GM18951 (cell line): Measurements from ENCODE around the gene MGAT5.

Experiments
- POLR2A ChIP-seq: IDR thresholded peaks from 4 replicates; pipeline ENCODE4 v1.6.1; 2011; ENCODE audit warnings: mild to moderate bottlenecking; ENCODE audit not compliant: insufficient read length, insufficient read depth; ENCODE audit errors: extremely low read depth
- in situ Hi-C: fragments of 300-500 bp; cut with MboI; formaldehyde crosslinking; loops from one replicate; pipeline ENCODE4 v1.12.0; 2022; ENCODE audit warnings: low sequenced_read_pairs, mixed read lengths, inconsistent platforms; ENCODE audit not compliant: unreplicated experiment

MGAT5 gene

DNA sequence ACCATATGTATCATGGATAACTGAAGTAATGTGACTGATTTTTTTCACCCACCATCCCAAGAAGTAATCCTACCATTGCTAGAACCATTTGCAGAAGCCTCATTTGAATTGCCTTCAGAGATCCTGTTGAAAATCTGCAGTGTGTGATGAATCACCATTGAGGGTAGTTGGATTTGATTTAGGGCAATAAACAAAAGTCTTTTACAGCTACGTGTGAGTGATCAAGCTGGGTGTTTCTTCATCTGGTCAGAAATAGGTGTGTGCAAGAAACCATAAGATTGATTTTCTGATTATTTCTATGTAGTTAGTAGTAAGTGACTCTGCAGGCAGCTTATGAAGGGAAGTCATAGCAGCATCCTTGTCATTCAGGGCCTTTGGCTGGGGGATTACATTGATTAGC lies 159.6 kb downstream of the MGAT5 start:
- in situ Hi-C loops = loop anchor here (10.0 kb wide), 1 partner anchor 289 kb away; no protein-coding TSS in a partner anchor
- TF ChIP-seq POLR2A = no peak

DNA sequence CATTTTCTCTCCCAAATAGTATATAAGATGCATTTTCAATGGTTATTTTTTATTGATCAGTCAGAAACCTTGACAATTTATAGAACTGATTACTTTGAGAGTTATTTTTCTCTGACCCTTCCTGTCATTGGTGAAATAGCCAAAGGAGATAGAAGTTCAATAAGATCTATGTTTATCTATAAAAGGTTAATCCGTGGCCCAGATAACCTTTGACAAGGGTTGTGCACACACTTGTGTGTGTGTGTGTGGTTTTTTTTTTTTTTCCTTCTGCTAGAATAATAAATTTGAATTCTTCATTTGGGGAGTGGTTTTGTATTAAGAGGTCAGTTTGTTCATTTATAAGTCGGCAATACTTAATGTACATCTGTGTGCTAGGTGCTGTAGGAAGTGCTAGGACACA lies 160.0 kb downstream of the MGAT5 start:
- no peak for TF ChIP-seq POLR2A
- in situ Hi-C loops = loop anchor here (10.0 kb wide), 1 partner anchor 289 kb away; no protein-coding TSS in a partner anchor

DNA sequence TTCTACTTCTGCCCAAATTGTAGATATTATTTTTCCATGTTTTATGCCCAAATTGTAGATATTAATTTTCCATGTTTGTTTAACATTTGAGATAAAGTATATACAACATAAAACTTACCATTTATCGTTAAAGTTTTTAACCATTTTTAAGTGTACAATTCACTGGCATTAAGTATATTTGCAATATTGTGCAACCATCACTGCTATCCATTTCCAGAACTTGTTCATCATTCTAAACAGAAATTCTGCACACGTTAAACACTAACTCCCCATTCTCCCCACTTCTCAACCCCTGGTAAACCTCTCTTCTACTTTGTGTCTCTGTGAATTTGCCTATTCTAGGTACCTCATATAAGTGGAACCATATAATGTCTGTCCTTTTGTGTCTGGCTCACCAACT lies 162.1 kb downstream of the MGAT5 start:
- TF ChIP-seq POLR2A = no peak

GRCh38 chr2:134416637-134417036 lies 162.8 kb downstream of the MGAT5 start:
- in situ Hi-C loops = loop anchor here (10.0 kb wide), 1 partner anchor 292 kb away; no protein-coding TSS in a partner anchor
- TF ChIP-seq POLR2A = no peak

More for the DNA sequence above, 162.1 kb downstream of the MGAT5 start:
- in situ Hi-C loops = loop anchor here (10.0 kb wide), 1 partner anchor 291 kb away; no protein-coding TSS in a partner anchor

DNA sequence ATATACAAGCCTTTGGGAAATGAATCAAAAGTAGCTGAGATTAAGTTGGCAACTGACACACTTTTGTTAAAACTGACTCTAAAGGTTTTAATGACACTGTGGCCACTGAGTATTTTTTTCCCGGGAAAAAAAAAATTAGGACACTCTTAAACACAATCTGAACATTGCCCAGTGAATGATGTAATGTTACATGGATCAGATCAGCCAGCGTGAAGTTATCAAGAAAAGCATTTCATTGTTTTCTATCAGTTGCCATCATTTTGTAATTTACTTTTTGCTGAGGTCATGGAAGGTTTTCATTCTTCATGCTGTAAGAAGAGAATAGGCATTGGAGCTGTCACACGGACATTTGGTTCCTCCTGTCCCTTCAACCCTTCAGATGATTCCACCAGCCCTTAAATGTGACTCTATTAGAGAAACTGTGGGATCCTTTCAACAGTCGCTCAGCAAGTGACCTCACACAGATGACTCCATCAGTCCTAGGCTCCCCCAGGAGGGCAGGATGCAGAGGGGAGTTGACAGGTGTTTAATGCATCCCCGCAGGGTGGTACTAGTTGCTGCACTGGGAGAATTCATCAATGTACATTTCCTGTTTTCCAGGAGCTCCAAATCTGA lies 164.2 kb downstream of the MGAT5 start:
- in situ Hi-C loops = loop anchor here (10.0 kb wide), 1 partner anchor 293 kb away; no protein-coding TSS in a partner anchor
- no peak for TF ChIP-seq POLR2A

- TF ChIP-seq POLR2A = no peak
- in situ Hi-C loops = no loop called here
Observed at GRCh38 chr2:134420259-134420658, 166.4 kb downstream of the MGAT5 start.

GRCh38 chr2:134420920-134421319 lies 167.0 kb downstream of the MGAT5 start:
- TF ChIP-seq POLR2A = no peak
- in situ Hi-C loops = no loop called here

GRCh38 chr2:134421556-134422328 lies 167.9 kb downstream of the MGAT5 start:
- in situ Hi-C loops = no loop called here
- no peak for TF ChIP-seq POLR2A

GRCh38 chr2:134425724-134426496 lies 172.0 kb downstream of the MGAT5 start:
- in situ Hi-C loops = loop anchor here (25.0 kb wide), 1 partner anchor 539 kb away; no protein-coding TSS in a partner anchor
- no peak for TF ChIP-seq POLR2A

- in situ Hi-C loops = loop anchor here (25.0 kb wide), 1 partner anchor 539 kb away; no protein-coding TSS in a partner anchor
- TF ChIP-seq POLR2A = no peak
Observed at GRCh38 chr2:134426721-134427120, 172.8 kb downstream of the MGAT5 start.

GRCh38 chr2:134429886-134430285 lies 176.0 kb downstream of the MGAT5 start:
- in situ Hi-C loops = loop anchor here (25.0 kb wide), 1 partner anchor 543 kb away; no protein-coding TSS in a partner anchor
- TF ChIP-seq POLR2A = no peak

DNA sequence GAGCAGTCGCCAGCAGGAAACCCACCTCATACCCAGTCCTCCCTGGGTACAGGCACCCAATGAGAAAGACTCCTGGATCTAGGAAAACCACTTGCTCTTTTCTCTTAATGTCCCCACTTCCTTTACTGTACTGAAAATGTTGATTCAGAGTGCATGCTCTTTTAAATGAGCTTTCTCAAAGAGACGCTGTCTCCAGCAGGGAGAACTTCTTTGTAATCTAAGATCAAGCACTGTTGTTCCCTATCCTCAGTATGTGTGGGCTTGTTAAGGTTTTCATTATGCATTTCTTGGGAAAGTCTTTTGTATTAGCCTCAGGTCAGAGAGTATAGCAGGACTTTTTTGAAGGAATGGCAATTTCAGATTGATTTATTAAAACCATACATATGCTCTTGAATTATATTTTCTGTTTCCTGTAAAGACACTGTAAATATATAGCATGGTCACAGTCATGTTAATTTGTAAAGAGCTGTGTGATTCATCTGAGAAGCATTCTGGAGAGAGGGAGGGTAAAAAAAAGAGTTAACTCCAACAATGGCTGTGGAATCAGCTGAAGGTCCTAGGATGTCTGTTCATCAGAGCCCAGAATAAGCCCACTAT lies 178.1 kb downstream of the MGAT5 start:
- no peak for TF ChIP-seq POLR2A

More for the DNA sequence above, 178.1 kb downstream of the MGAT5 start:
- in situ Hi-C loops = loop anchor here (25.0 kb wide), 1 partner anchor 545 kb away; no protein-coding TSS in a partner anchor
